HG03442 (cell line): ENCODE data around the gene GMCL1.

ENCODE experiments used
- ATAC-seq: cut with Tn5 transposase; IDR thresholded peaks from one replicate; pipeline ENCODE4 v1.9.1; 2021; ENCODE audit warnings: mild to moderate bottlenecking, moderate library complexity; ENCODE audit not compliant: unreplicated experiment

GMCL1 gene

GRCh38 chr2:69917852-69918251, 88.4 kb downstream of the GMCL1 start:
- no peak for ATAC-seq

DNA sequence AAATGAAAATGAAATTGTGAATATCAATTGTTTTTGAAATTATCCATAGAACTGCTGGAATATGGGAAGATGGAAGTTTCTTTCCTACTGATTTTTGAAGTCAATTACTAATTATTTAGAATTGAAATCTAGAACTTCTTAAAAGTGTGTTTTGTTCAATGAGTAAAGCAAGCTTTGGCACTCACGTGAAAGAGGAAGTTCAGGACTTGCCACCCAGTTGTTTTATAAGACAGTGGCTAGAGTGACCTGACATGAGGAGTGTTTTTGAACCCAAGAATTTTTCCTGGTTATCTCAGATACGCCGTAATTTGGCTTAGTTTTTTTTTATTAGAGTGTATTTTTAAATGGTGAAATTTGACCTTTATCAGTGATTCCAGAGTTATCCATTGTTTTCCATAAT, 88.9 kb downstream of the GMCL1 start:
- ATAC-seq = no peak

GRCh38 chr2:69923116-69923515, 93.7 kb downstream of the GMCL1 start:
- no peak for ATAC-seq

DNA sequence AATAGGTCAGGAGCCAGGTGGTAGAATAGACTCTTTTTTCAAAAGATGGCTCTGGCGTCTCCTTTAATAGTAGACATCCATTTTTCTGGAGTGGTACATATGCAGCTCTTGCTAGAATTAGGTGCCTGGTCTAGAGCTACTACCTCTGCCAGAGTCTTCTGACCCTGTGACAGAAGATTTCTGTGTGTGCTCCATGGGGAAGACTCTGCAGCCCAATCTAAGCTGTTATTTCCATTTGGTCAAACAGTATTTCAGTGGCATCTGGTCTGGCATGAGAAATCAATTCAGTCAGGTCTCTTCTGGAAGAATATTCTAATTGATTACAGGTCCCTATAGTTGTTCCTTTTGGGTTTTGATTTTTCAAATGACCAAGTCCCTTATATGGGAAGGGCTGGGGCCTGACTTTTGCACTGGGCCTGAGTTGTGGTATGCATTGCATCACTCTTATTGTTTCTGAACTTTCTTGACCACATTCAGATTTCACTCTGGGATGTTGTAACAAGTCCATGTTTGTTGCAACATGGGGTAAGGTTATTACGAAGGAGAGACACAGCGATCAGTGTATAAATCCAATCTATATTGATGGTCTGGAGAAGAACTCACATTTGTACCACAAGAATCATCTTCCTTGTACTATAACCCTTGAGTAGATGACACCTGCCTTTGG, 97.5 kb downstream of the GMCL1 start:
- ATAC-seq = no peak
